Activated CD8-positive, alpha-beta T cell treated with anti-CD3 and anti-CD28 coated beads for 36 hours (primary cell): ENCODE results near the gene SVBP. TPM values are rescaled to one million over a fixed set of nuclear protein-coding genes. Genes with fewer than 3 reads are reported as not detected.

Source experiments
- ATAC-seq: fragments of 200-7000 bp; cut with Tn5 transposase; one replicate; pipeline ENCODE4 v1.10.0; 2021; ENCODE audit warnings: mild to moderate bottlenecking, moderate library complexity
- CTCF ChIA-PET: fragments of 350-600 bp; sonication (Branson Sonifier 250); formaldehyde crosslinking; loops from one replicate; lab custom pipeline; 2021; ENCODE audit warnings: antibody characterized with exemption; lab: Charles Lee
- POLR2A ChIA-PET: fragments of 350-600 bp; sonication (Branson Sonifier 250); formaldehyde crosslinking; loops from one replicate; lab custom pipeline; 2021; ENCODE audit warnings: antibody characterized with exemption; lab: Charles Lee
- DNase-seq: peaks from one replicate; pipeline ENCODE4 v3.0.0-alpha.2; 2020
- H3K27ac Mint-ChIP-seq: one replicate; pipeline ENCODE4 v1.8.0; 2021; ENCODE audit warnings: mild to moderate bottlenecking, mixed read lengths
- H3K27me3 Mint-ChIP-seq: one replicate; pipeline ENCODE4 v1.8.0; 2021; ENCODE audit warnings: mixed read lengths
- H3K36me3 Mint-ChIP-seq: one replicate; pipeline ENCODE4 v1.8.0; 2021; ENCODE audit warnings: low read depth, mixed read lengths
- H3K4me1 Mint-ChIP-seq: one replicate; pipeline ENCODE4 v1.8.0; 2021; ENCODE audit warnings: low read depth, mixed read lengths
- H3K4me3 Mint-ChIP-seq: one replicate; pipeline ENCODE4 v1.8.0; 2021; ENCODE audit warnings: mild to moderate bottlenecking, moderate library complexity, mixed read lengths
- H3K9me3 Mint-ChIP-seq: one replicate; pipeline ENCODE4 v1.8.0; 2021; ENCODE audit warnings: mixed read lengths
- CTCF ChIP-seq: fragments of 200-600 bp; IDR thresholded peaks from one replicate; pipeline ENCODE4 v1.8.0; 2022; ENCODE audit warnings: antibody characterized with exemption, mild to moderate bottlenecking
- intact Hi-C: fragments of 100-400 bp; cut with micrococcal nuclease; formaldehyde crosslinking; loops from one replicate; pipeline ENCODE4 v1.10.0; 2022
- total RNA-seq, 2 experiments: library from RNA; stranded (reverse); gene quantifications; one replicate each; pipeline ENCODE4 v1.2.3, GENCODE V29; 2021

SVBP gene
- total RNA-seq, 2 experiments from 2014 or later: 12.2 to 14.3 TPM

GRCh38 chr1:42807056-42807668, 10.0 kb downstream of the SVBP start:
- Mint-ChIP-seq H3K4me3 (no peak overlapping the region), H3K4me1 (peaks cover 3% of the 10 kb centered on the region), H3K36me3 (peaks cover 6% of the 10 kb centered on the region), H3K27me3 (no peaks in the 10 kb centered on the region), H3K9me3 (no peaks in the 10 kb centered on the region), H3K27ac (no peak overlapping the region)
- CTCF ChIA-PET: interaction anchor here (1.2 to 1.4 kb wide), 3 partner anchors 15 to 116 kb away, joined by 3 to 4 read pairs (median 3); no protein-coding TSS in a partner anchor
- DNase-seq (no peak), ATAC-seq (no peak)
- POLR2A ChIA-PET: no interaction called here
- TF ChIP-seq CTCF: no peak
- intact Hi-C loops: no loop called here

GRCh38 chr1:42806593-42806992, 10.6 kb downstream of the SVBP start:
- Mint-ChIP-seq H3K27ac (no peak overlapping the region), H3K27me3 (no peaks in the 10 kb centered on the region), H3K36me3 (peaks cover 6% of the 10 kb centered on the region), H3K4me1 (peaks cover 3% of the 10 kb centered on the region), H3K4me3 (no peak overlapping the region), H3K9me3 (no peaks in the 10 kb centered on the region)
- ATAC-seq (no peak), DNase-seq (no peak)
- intact Hi-C loops: no loop called here
- CTCF ChIA-PET: interaction anchor here (1.2 to 1.3 kb wide), 2 partner anchors 15 to 42 kb away, joined by 3 to 4 read pairs; no protein-coding TSS in a partner anchor
- POLR2A ChIA-PET: no interaction called here
- TF ChIP-seq CTCF: no peak

- DNase-seq (no peak), ATAC-seq (no peak)
- H3K27me3 Mint-ChIP-seq: no peaks in the 10 kb centered on the region
- H3K4me3 Mint-ChIP-seq: no peak overlapping the region
- ChIA-PET POLR2A (no interaction called here), CTCF (interaction anchor here (1.2 to 1.3 kb wide), 2 partner anchors 14 to 42 kb away, joined by 3 to 4 read pairs; no protein-coding TSS in a partner anchor)
- intact Hi-C loops: no loop called here
- no peaks in the 10 kb centered on the region for H3K9me3 Mint-ChIP-seq
- H3K36me3 Mint-ChIP-seq: peaks cover 6% of the 10 kb centered on the region
- H3K27ac Mint-ChIP-seq: no peak overlapping the region
- no peak for TF ChIP-seq CTCF
- peaks cover 3% of the 10 kb centered on the region for H3K4me1 Mint-ChIP-seq
Measured at GRCh38 chr1:42806171-42806570, 11.0 kb downstream of the SVBP start.

- H3K9me3 Mint-ChIP-seq: no peaks in the 10 kb centered on the region
- ATAC-seq (no peak), DNase-seq (no peak)
- H3K4me1 Mint-ChIP-seq: no peaks in the 10 kb centered on the region
- H3K36me3 Mint-ChIP-seq: peaks cover 6% of the 10 kb centered on the region
- ChIA-PET POLR2A (interaction anchor here (1.5 kb wide), 1 partner anchor 10 kb away, joined by 4 read pairs; no protein-coding TSS in a partner anchor), CTCF (interaction anchor here (1.0 kb wide), 1 partner anchor 111 kb away, joined by 3 read pairs; no protein-coding TSS in a partner anchor)
- intact Hi-C loops: no loop called here
- H3K4me3 Mint-ChIP-seq: no peak overlapping the region
- TF ChIP-seq CTCF: no peak
- no peaks in the 10 kb centered on the region for H3K27me3 Mint-ChIP-seq
- H3K27ac Mint-ChIP-seq: no peak overlapping the region
Measured at GRCh38 chr1:42801832-42802473, 15.2 kb downstream of the SVBP start.

- Mint-ChIP-seq H3K27me3 (peaks cover 3% of the 10 kb centered on the region), H3K36me3 (no peaks in the 10 kb centered on the region), H3K27ac (no peak overlapping the region), H3K9me3 (no peaks in the 10 kb centered on the region), H3K4me3 (no peak overlapping the region), H3K4me1 (no peaks in the 10 kb centered on the region)
- no peak for TF ChIP-seq CTCF
- intact Hi-C loops: no loop called here
- ATAC-seq (no peak), DNase-seq (no peak)
- POLR2A ChIA-PET: no interaction called here
- CTCF ChIA-PET: no interaction called here
Measured at GRCh38 chr1:42797979-42798378, 19.2 kb downstream of the SVBP start.
